Caco-2 (cell line): Measurements from ENCODE around the gene RPS15. TPM values are rescaled to one million over a fixed set of nuclear protein-coding genes. Genes with fewer than 3 reads are reported as not detected.

Experiments
- BruUV-seq: library from RNA; stranded (reverse); fragments of 400-500 nt; replicated peaks from 2 replicates; lab custom pipeline; 2021; lab: Mats Ljungman, UMichigan
- CTCF ChIA-PET: fragments of 300-600 bp; sonication (Branson Sonifier 250); formaldehyde crosslinking; loops from one replicate; lab custom pipeline; 2022; ENCODE audit warnings: antibody characterized with exemption; lab: Charles Lee
- POLR2A ChIA-PET: fragments of 300-600 bp; sonication (Branson Sonifier 250); formaldehyde crosslinking; loops from one replicate; lab custom pipeline; 2022; ENCODE audit warnings: antibody characterized with exemption; lab: Charles Lee
- DNase-seq, 2 experiments: peaks; one replicate each; pipeline versions ENCODE4 v3.0.0 to v3.0.0-alpha.2; 2020 to 2022
- H3K27me3 ChIP-seq: replicated peaks from 2 replicates; pipeline ENCODE4 v1.6.0; 2011; ENCODE audit warnings: low read length; ENCODE audit not compliant: control insufficient read depth, insufficient read depth
- H3K36me3 ChIP-seq: 2 replicates; pipeline ENCODE4 v1.5.1; 2011; ENCODE audit warnings: low read length; ENCODE audit not compliant: control insufficient read depth, insufficient read depth
- H3K4me1 ChIP-seq: fragments of 250-450 bp; sonication (Bioruptor Pico); 2 replicates; pipeline ENCODE4 v1.5.1; 2020; ENCODE audit warnings: mild to moderate bottlenecking
- H3K4me3 ChIP-seq: 2 replicates; pipeline ENCODE4 v1.5.1; 2011; ENCODE audit warnings: low read depth, mild to moderate bottlenecking, control low read depth, low read length
- H3K9me3 ChIP-seq: fragments of 250-450 bp; sonication (Bioruptor Pico); 2 replicates; pipeline ENCODE4 v1.5.1; 2020; ENCODE audit warnings: mild to moderate bottlenecking, moderate library complexity
- H3K27ac Mint-ChIP-seq: one replicate; pipeline ENCODE4 v1.8.0; 2022; ENCODE audit warnings: mixed read lengths; ENCODE audit not compliant: unreplicated experiment
- H3K27me3 Mint-ChIP-seq: one replicate; pipeline ENCODE4 v1.8.0; 2022; ENCODE audit warnings: mixed read lengths; ENCODE audit not compliant: insufficient read depth, unreplicated experiment
- H3K36me3 Mint-ChIP-seq: one replicate; pipeline ENCODE4 v1.8.0; 2022; ENCODE audit warnings: mild to moderate bottlenecking, mixed read lengths; ENCODE audit not compliant: insufficient read depth, unreplicated experiment
- H3K4me1 Mint-ChIP-seq: one replicate; pipeline ENCODE4 v1.8.0; 2022; ENCODE audit warnings: low read depth, mixed read lengths; ENCODE audit not compliant: unreplicated experiment
- H3K4me3 Mint-ChIP-seq: one replicate; pipeline ENCODE4 v1.8.0; 2022; ENCODE audit warnings: mild to moderate bottlenecking, moderate library complexity, mixed read lengths; ENCODE audit not compliant: unreplicated experiment
- H3K9me3 Mint-ChIP-seq: one replicate; pipeline ENCODE4 v1.8.0; 2022; ENCODE audit warnings: mixed read lengths; ENCODE audit not compliant: unreplicated experiment
- intact Hi-C: fragments of 100-400 bp; cut with micrococcal nuclease; formaldehyde crosslinking; loops from one replicate; pipeline ENCODE4 v1.10.0; 2022; ENCODE audit not compliant: unreplicated experiment
- total RNA-seq: library from RNA; stranded (reverse); gene quantifications from 2 replicates; pipeline ENCODE4 v1.2.3, GENCODE V29; 2022
- TF ChIP-seq, protein P1 (sequence below), 2 experiments: fragments of 200-600 bp in 1 of 2; IDR thresholded peaks; 1 replicate in 1 of 2; 2 replicates in 1 of 2; pipeline versions ENCODE4 v1.5.1 to v1.8.0; 2011 to 2022; ENCODE audit warnings: antibody characterized with exemption in 1 of 2, control low read depth in 1 of 2, inconsistent platforms in 1 of 2, low read depth in 1 of 2, low read length in 1 of 2, mild to moderate bottlenecking in 1 of 2, moderate library complexity in 1 of 2; ENCODE audit not compliant: insufficient read depth in 1 of 2, severe bottlenecking in 1 of 2, unreplicated experiment in 1 of 2

Gene RPS15
- total RNA-seq, 1 experiment from 2014 or later: 1,192 TPM

- H3K9me3 Mint-ChIP-seq: no peaks in the 10 kb centered on the region
- peak; percentile 72 for DNase-seq
- Histone ChIP-seq H3K4me3 (no peak overlapping the region), H3K36me3 (no peaks in the 10 kb centered on the region; the same call in none of the 2 replicates), H3K9me3 (no peaks in the 10 kb centered on the region), H3K27me3 (no peaks in the 10 kb centered on the region), H3K4me1 (peaks cover 26% of the 10 kb centered on the region)
- ChIA-PET POLR2A (no interaction called here), CTCF (no interaction called here)
- H3K27me3 Mint-ChIP-seq: no peaks in the 10 kb centered on the region
- H3K36me3 Mint-ChIP-seq: peaks cover 85% of the 10 kb centered on the region
- H3K4me1 Mint-ChIP-seq: peaks cover 24% of the 10 kb centered on the region
- TF ChIP-seq, protein P1, sequence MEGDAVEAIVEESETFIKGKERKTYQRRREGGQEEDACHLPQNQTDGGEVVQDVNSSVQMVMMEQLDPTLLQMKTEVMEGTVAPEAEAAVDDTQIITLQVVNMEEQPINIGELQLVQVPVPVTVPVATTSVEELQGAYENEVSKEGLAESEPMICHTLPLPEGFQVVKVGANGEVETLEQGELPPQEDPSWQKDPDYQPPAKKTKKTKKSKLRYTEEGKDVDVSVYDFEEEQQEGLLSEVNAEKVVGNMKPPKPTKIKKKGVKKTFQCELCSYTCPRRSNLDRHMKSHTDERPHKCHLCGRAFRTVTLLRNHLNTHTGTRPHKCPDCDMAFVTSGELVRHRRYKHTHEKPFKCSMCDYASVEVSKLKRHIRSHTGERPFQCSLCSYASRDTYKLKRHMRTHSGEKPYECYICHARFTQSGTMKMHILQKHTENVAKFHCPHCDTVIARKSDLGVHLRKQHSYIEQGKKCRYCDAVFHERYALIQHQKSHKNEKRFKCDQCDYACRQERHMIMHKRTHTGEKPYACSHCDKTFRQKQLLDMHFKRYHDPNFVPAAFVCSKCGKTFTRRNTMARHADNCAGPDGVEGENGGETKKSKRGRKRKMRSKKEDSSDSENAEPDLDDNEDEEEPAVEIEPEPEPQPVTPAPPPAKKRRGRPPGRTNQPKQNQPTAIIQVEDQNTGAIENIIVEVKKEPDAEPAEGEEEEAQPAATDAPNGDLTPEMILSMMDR (IDR thresholded peaks at IDR 0.05; ENCODE audit: insufficient read depth in 1 of 2, low read depth in 1 of 2, low read length in 1 of 2, severe bottlenecking in 1 of 2, unreplicated experiment in 1 of 2): no peak
- intact Hi-C loops: no loop called here
- H3K4me3 Mint-ChIP-seq: peak overlapping the region; percentile 59
- H3K27ac Mint-ChIP-seq: no peak overlapping the region
- BruUV-seq: no TSS peak
These were observed 13.8 kb upstream of the RPS15 start for GRCh38 chr19:1424192-1424955.

GRCh38 chr19:1425102-1425837, 12.9 kb upstream of the RPS15 start:
- H3K36me3 Mint-ChIP-seq: peaks cover 85% of the 10 kb centered on the region
- H3K27ac Mint-ChIP-seq: no peak overlapping the region
- Histone ChIP-seq H3K9me3 (no peaks in the 10 kb centered on the region), H3K36me3 (no peaks in the 10 kb centered on the region; the same call in none of the 2 replicates), H3K4me1 (peaks cover 26% of the 10 kb centered on the region), H3K4me3 (no peak overlapping the region), H3K27me3 (no peaks in the 10 kb centered on the region)
- no peak for DNase-seq
- ChIA-PET POLR2A (no interaction called here), CTCF (no interaction called here)
- peak overlapping the region; percentile 59 for H3K4me3 Mint-ChIP-seq
- no TSS peak for BruUV-seq
- intact Hi-C loops: no loop called here
- TF ChIP-seq, protein P1 (IDR thresholded peaks at IDR 0.05; ENCODE audit: insufficient read depth in 1 of 2, low read depth in 1 of 2, low read length in 1 of 2, severe bottlenecking in 1 of 2, unreplicated experiment in 1 of 2): no peak
- H3K9me3 Mint-ChIP-seq: no peaks in the 10 kb centered on the region
- peaks cover 24% of the 10 kb centered on the region for H3K4me1 Mint-ChIP-seq
- H3K27me3 Mint-ChIP-seq: no peaks in the 10 kb centered on the region

GRCh38 chr19:1425902-1426301, 12.3 kb upstream of the RPS15 start:
- TF ChIP-seq, protein P1 (IDR thresholded peaks at IDR 0.05; ENCODE audit: insufficient read depth in 1 of 2, low read depth in 1 of 2, low read length in 1 of 2, severe bottlenecking in 1 of 2, unreplicated experiment in 1 of 2): no peak
- no peaks in the 10 kb centered on the region for H3K27me3 ChIP-seq
- H3K36me3 ChIP-seq: no peaks in the 10 kb centered on the region; the same call in none of the 2 replicates
- no TSS peak for BruUV-seq
- ChIA-PET CTCF (no interaction called here), POLR2A (no interaction called here)
- peaks cover 26% of the 10 kb centered on the region for H3K4me1 ChIP-seq
- H3K4me3 ChIP-seq: no peak overlapping the region
- no peaks in the 10 kb centered on the region for H3K9me3 ChIP-seq
- H3K36me3 Mint-ChIP-seq: peaks cover 85% of the 10 kb centered on the region
- no peak for DNase-seq
- no peak overlapping the region for H3K27ac Mint-ChIP-seq
- no peak overlapping the region for H3K4me3 Mint-ChIP-seq
- no peaks in the 10 kb centered on the region for H3K9me3 Mint-ChIP-seq
- H3K27me3 Mint-ChIP-seq: no peaks in the 10 kb centered on the region
- intact Hi-C loops: no loop called here
- H3K4me1 Mint-ChIP-seq: peaks cover 24% of the 10 kb centered on the region
